ENCODE data around the gene CCDC106. TPM values are rescaled to one million over a fixed set of nuclear protein-coding genes. Genes with fewer than 3 reads are reported as not detected.

Gene CCDC106
- total RNA-seq, 2 experiments from 2014 or later, result 29.0 to 30.1 TPM

DNA sequence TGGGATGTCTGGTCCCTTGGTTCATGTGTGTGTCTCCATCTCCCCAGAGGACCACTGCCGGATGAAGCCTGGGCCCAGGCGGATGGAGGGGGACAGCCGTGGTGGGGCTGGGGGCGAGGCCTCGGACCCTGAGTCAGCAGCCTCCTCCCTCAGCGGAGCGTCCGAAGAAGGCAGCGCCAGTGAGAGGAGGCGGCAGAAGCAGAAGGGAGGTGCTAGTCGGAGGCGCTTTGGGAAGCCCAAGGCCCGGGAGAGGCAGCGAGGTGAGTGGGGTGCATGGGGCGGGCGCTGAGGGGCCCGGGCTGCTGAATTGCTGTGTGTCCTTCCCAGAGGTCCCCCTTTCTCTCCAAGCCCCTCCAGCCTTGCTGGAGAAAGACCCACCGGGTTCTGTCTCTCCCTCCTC is 3.2 kb downstream of the CCDC106 start:
- no peak overlapping the region for H3K4me3 ChIP-seq (ENCODE audit: low read depth, low read length, poor library complexity, severe bottlenecking)
- ChIA-PET CTCF (ENCODE audit: unreplicated experiment) (no interaction called here), POLR2A (no interaction called here)
- H3K9me3 ChIP-seq (ENCODE audit: low read length), result no peaks in the 10 kb centered on the region
- intact Hi-C loops (cut with micrococcal nuclease; ENCODE audit: unreplicated experiment), result no loop called here
- H3K4me2 ChIP-seq (ENCODE audit: low read length), result no peak overlapping the region
- H3K27ac ChIP-seq (ENCODE audit: low read depth, low read length, poor library complexity, severe bottlenecking), result no peak overlapping the region
- no peak for TF ChIP-seq EZH2phosphoT487 (IDR thresholded peaks at IDR 0.05; ENCODE audit: borderline replicate concordance, low read depth, low read length)
- TF ChIP-seq, protein P1, sequence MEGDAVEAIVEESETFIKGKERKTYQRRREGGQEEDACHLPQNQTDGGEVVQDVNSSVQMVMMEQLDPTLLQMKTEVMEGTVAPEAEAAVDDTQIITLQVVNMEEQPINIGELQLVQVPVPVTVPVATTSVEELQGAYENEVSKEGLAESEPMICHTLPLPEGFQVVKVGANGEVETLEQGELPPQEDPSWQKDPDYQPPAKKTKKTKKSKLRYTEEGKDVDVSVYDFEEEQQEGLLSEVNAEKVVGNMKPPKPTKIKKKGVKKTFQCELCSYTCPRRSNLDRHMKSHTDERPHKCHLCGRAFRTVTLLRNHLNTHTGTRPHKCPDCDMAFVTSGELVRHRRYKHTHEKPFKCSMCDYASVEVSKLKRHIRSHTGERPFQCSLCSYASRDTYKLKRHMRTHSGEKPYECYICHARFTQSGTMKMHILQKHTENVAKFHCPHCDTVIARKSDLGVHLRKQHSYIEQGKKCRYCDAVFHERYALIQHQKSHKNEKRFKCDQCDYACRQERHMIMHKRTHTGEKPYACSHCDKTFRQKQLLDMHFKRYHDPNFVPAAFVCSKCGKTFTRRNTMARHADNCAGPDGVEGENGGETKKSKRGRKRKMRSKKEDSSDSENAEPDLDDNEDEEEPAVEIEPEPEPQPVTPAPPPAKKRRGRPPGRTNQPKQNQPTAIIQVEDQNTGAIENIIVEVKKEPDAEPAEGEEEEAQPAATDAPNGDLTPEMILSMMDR (conservative IDR thresholded peaks at IDR 0.05; ENCODE audit: low read length), result no peak
- DNase-seq (ENCODE audit: low spot score), result no peak
- H3K9me2 ChIP-seq (ENCODE audit: insufficient read depth, low read length), result no peaks in the 10 kb centered on the region
- H4K20me1 ChIP-seq (ENCODE audit: insufficient read depth, low read length), result peaks cover 6% of the 10 kb centered on the region; the same call in 1 of the 2 replicates
- peaks cover 23% of the 10 kb centered on the region for H3K4me1 ChIP-seq (ENCODE audit: insufficient read depth, low read length, poor library complexity, severe bottlenecking)
- H3K79me2 ChIP-seq (ENCODE audit: insufficient read depth, low read depth, low read length), result peaks cover 28% of the 10 kb centered on the region
- H3K36me3 ChIP-seq (ENCODE audit: insufficient read depth, low read length), result peaks cover 47% of the 10 kb centered on the region
- H2AFZ ChIP-seq (ENCODE audit: low read length), result no peak overlapping the region
- BruUV-seq (replicated peaks), result no TSS peak

DNA sequence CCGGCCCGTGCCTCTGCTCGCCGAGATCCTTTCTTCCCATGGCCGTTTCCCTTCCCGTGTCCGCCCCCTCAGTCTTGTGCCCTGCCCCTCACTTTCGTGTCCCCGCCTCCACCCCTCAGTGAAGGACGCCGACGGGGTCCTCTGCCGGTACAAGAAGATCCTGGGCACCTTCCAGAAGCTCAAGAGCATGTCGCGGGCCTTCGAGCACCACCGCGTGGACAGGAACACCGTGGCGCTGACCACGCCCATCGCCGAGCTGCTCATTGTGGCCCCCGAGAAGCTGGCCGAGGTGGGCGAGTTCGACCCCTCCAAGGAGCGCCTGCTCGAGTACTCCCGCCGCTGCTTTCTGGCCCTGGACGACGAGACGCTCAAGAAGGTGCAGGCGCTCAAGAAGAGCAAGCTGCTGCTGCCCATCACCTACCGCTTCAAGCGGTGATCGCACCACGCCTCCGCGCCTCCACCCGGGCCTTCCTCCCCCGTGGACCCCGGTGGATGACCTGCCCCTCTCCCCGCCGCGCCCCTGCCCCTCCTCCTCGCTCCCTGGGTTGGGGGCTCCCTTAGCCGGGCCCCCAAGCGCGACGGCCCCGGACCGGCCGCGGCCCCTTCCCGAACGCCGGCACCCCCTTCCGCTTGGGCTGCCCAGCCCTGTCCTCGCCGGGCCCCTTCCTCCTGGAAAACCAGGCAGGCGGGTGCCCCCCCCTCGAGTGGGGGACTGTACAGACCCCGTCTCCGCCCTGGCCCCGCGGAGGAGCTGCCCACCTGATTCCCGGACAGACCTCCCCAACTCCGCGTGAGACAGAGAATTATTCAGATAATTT is 4.5 kb downstream of the CCDC106 start:
- Histone ChIP-seq H4K20me1 (ENCODE audit: insufficient read depth, low read length) (peaks cover 19% of the 10 kb centered on the region), H3K4me1 (ENCODE audit: insufficient read depth, low read length, poor library complexity, severe bottlenecking) (peaks cover 19% of the 10 kb centered on the region), H3K36me3 (ENCODE audit: insufficient read depth, low read length) (peaks cover 53% of the 10 kb centered on the region), H2AFZ (ENCODE audit: low read length) (no peak overlapping the region), H3K9me3 (ENCODE audit: low read length) (no peaks in the 10 kb centered on the region), H3K9me2 (ENCODE audit: insufficient read depth, low read length) (no peaks in the 10 kb centered on the region), H3K79me2 (ENCODE audit: insufficient read depth, low read depth, low read length) (peaks cover 32% of the 10 kb centered on the region), H3K27ac (ENCODE audit: low read depth, low read length, poor library complexity, severe bottlenecking) (no peak overlapping the region), H3K4me3 (ENCODE audit: low read depth, low read length, poor library complexity, severe bottlenecking) (no peak overlapping the region), H3K4me2 (ENCODE audit: low read length) (no peak overlapping the region; the same call in 1 of the 2 replicates)
- ChIA-PET POLR2A (no interaction called here), CTCF (ENCODE audit: unreplicated experiment) (interaction anchor here (0.6 kb wide), 1 partner anchor 12 kb away, joined by 4 read pairs; the partner anchor contains the start of gene ZNF580)
- DNase-seq (ENCODE audit: low spot score), result no peak
- TF ChIP-seq, protein P1 (conservative IDR thresholded peaks at IDR 0.05; ENCODE audit: low read length), result no peak
- TF ChIP-seq EZH2phosphoT487 (IDR thresholded peaks at IDR 0.05; ENCODE audit: borderline replicate concordance, low read depth, low read length), result no peak
- BruUV-seq (replicated peaks), result no TSS peak
- intact Hi-C loops (cut with micrococcal nuclease; ENCODE audit: unreplicated experiment), result no loop called here

Data from OCI-LY7 (cell line).